Smooth muscle cell (in vitro differentiated cells): Measurements from ENCODE around the gene HCLS1. TPM values are rescaled to one million over a fixed set of nuclear protein-coding genes. Genes with fewer than 3 reads are reported as not detected.

Source experiments
- DNase-seq: peaks from one replicate; lab custom pipeline; 2025; ENCODE audit not compliant: unreplicated experiment; lab: John Stamatoyannopoulos, UW
- H2AFZ ChIP-seq: fragments of 200-600 bp; sonication (generic); 2 replicates; pipeline ENCODE4 v1.6.0; 2016; ENCODE audit warnings: antibody characterized with exemption, low read depth, mild to moderate bottlenecking
- H3F3A ChIP-seq: fragments of 200-600 bp; sonication (generic); 2 replicates; pipeline ENCODE4 v1.6.0; 2017; ENCODE audit warnings: antibody characterized with exemption, low read depth
- H3K27ac ChIP-seq: fragments of 200-600 bp; sonication (generic); 2 replicates; pipeline ENCODE4 v1.5.1; 2016; ENCODE audit warnings: low read depth, mild to moderate bottlenecking
- H3K27me3 ChIP-seq: fragments of 200-600 bp; sonication (generic); 2 replicates; pipeline ENCODE4 v1.6.1; 2016; ENCODE audit warnings: low read depth, mild to moderate bottlenecking
- H3K36me3 ChIP-seq: fragments of 200-600 bp; sonication (generic); 2 replicates; pipeline ENCODE4 v1.5.1; 2016; ENCODE audit warnings: low read depth
- H3K4me1 ChIP-seq: fragments of 200-600 bp; sonication (generic); 2 replicates; pipeline ENCODE4 v1.5.1; 2016; ENCODE audit warnings: low read depth
- H3K4me2 ChIP-seq: fragments of 200-600 bp; sonication (generic); 2 replicates; pipeline ENCODE4 v1.6.0; 2016; ENCODE audit warnings: mild to moderate bottlenecking
- H3K4me3 ChIP-seq: fragments of 200-600 bp; sonication (generic); 2 replicates; pipeline ENCODE4 v1.5.1; 2016; ENCODE audit warnings: mild to moderate bottlenecking
- H3K79me2 ChIP-seq: fragments of 200-600 bp; sonication (generic); 2 replicates; pipeline ENCODE4 v1.6.0; 2016; ENCODE audit warnings: low read depth, mild to moderate bottlenecking
- H3K9ac ChIP-seq: fragments of 200-600 bp; sonication (generic); 2 replicates; pipeline ENCODE4 v1.6.0; 2016; ENCODE audit warnings: low read depth
- H3K9me3 ChIP-seq: fragments of 200-600 bp; sonication (generic); replicated peaks from 2 replicates; pipeline ENCODE4 v1.5.1; 2016; ENCODE audit warnings: low read depth
- H4K20me1 ChIP-seq: fragments of 200-600 bp; sonication (generic); 2 replicates; pipeline ENCODE4 v1.6.0; 2016; ENCODE audit warnings: low read depth
- WGBS: methylation state at CpG from one replicate; pipeline ENCODE4 v1.1.7; 2016; ENCODE audit warnings: low lambda C conversion rate; 5-methylcytosine and 5-hydroxymethylcytosine counted together
- polyA plus RNA-seq: library from polyadenylated mRNA; unstranded; fragments of >200 nt; fragmentation: Nextera tagmentation; extraction: Ambion mirVana; gene quantifications from 2 replicates; pipeline ENCODE4 v1.2.1, GENCODE V29; 2016
- total RNA-seq: library from RNA; depleted of rRNA; stranded (reverse); fragments of >200 nt; gene quantifications from 2 replicates; pipeline ENCODE4 v1.2.3, GENCODE V29; 2014
- TF ChIP-seq, protein P1 (sequence below): fragments of 200-600 bp; sonication (generic); IDR thresholded peaks from 2 replicates; pipeline ENCODE4 v1.5.1; 2017; ENCODE audit warnings: borderline replicate concordance, mild to moderate bottlenecking, antibody characterized with exemption; ENCODE audit not compliant: insufficient read depth, poor library complexity, severe bottlenecking

Gene HCLS1
- total and polyA plus RNA-seq, 2 experiments from 2014 or later: 2.7 to 3.5 TPM

DNA sequence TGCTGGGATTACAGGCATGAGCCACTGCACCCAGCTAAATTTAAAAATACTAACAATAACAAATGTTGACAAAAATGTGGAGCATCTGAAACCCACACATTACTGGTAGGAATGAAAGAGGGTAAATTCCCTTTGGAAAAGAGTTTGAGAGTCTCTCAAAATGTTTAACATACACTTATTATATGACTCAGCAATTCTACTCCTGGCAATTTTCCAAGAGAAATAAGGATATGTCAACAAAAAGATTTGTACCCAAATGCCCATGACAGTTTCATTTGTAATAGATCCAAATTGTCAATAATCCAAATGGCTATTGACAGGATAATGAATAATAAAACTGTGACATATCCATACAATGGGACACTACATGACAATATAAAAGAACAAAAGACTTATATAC lies 9.0 kb downstream of the HCLS1 start:
- H3K4me3 ChIP-seq: no peak overlapping the region
- no peak overlapping the region for H3K27ac ChIP-seq
- no peak overlapping the region for H2AFZ ChIP-seq

DNA sequence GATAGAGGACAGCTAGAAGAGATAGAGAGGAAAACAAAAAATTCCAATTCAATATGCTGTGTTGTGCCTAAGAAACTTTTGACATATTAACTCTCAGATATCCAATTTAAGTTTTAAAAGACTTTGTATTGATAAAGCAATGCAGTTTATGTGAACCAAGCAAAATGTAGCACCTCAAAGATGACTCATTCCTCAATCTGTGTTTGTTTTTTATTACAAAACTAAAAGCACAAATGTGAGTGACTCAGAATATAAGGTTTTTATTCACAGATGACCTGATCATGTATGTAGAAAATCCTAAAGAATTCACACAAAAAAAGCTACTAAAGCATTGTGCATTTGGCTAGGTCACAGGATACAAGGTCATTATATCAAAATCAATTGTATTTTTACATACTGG lies 11.1 kb downstream of the HCLS1 start:
- H3F3A ChIP-seq: no peaks in the 10 kb centered on the region

More for the DNA sequence above, 9.0 kb downstream of the HCLS1 start:
- no peak overlapping the region for H3K9ac ChIP-seq
- no peaks in the 10 kb centered on the region for H3K9me3 ChIP-seq
- H3K4me2 ChIP-seq: no peak overlapping the region
- H3K27me3 ChIP-seq: no peaks in the 10 kb centered on the region
- no peaks in the 10 kb centered on the region for H4K20me1 ChIP-seq
- H3K79me2 ChIP-seq: no peaks in the 10 kb centered on the region
- TF ChIP-seq, protein P1, sequence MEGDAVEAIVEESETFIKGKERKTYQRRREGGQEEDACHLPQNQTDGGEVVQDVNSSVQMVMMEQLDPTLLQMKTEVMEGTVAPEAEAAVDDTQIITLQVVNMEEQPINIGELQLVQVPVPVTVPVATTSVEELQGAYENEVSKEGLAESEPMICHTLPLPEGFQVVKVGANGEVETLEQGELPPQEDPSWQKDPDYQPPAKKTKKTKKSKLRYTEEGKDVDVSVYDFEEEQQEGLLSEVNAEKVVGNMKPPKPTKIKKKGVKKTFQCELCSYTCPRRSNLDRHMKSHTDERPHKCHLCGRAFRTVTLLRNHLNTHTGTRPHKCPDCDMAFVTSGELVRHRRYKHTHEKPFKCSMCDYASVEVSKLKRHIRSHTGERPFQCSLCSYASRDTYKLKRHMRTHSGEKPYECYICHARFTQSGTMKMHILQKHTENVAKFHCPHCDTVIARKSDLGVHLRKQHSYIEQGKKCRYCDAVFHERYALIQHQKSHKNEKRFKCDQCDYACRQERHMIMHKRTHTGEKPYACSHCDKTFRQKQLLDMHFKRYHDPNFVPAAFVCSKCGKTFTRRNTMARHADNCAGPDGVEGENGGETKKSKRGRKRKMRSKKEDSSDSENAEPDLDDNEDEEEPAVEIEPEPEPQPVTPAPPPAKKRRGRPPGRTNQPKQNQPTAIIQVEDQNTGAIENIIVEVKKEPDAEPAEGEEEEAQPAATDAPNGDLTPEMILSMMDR: no peak
- DNase-seq: no peak
- H3F3A ChIP-seq: no peaks in the 10 kb centered on the region
- H3K4me1 ChIP-seq: no peaks in the 10 kb centered on the region
- H3K36me3 ChIP-seq: no peaks in the 10 kb centered on the region

DNA sequence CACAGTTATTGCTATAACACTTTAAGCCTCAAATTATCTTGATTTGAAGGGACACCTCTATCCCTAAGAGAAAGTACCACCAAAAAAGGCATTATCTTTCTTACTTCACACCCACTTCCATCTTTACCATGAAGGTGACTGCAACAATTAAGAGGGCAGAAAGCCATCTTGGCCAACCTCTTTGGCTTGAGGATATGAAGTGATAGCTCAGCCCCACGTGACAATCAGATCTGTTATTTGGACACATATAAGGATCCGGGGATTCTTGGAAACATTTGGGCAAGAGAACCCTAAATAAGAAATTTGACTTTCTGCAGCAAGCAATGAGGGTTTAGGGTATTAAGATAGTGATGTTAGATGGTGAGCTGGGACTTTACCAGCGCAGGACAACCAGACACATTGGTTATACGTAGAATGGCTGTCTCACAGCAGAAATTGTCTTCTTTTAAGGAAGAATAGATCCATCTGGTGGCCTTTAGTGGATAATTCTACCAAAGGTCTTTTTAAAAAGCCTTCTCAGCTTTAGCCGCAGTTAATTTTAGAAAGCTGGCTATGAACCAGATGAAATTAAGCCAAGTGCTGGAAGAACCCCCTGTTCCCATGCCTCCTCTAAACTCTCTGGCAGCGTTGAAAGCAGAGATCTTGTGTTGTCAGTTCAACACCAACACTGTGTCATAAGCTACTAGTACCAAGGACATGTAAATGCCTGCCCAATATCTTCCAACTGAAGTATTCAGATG lies 12.3 kb downstream of the HCLS1 start:
- no peak overlapping the region for H3K27ac ChIP-seq
- no peaks in the 10 kb centered on the region for H3K9me3 ChIP-seq
- 89% methylated on average over 6 of the region's 6 CpGs for WGBS
- no peak for DNase-seq
- TF ChIP-seq, protein P1: no peak
- no peak overlapping the region for H3K9ac ChIP-seq
- H3F3A ChIP-seq: no peaks in the 10 kb centered on the region
- H3K79me2 ChIP-seq: no peaks in the 10 kb centered on the region
- no peaks in the 10 kb centered on the region for H3K27me3 ChIP-seq
- no peak overlapping the region for H2AFZ ChIP-seq
- no peaks in the 10 kb centered on the region for H3K4me1 ChIP-seq
- H4K20me1 ChIP-seq: no peaks in the 10 kb centered on the region
- H3K36me3 ChIP-seq: no peaks in the 10 kb centered on the region
- H3K4me2 ChIP-seq: no peak overlapping the region
- H3K4me3 ChIP-seq: no peak overlapping the region

More for the DNA sequence above, 11.1 kb downstream of the HCLS1 start:
- Histone ChIP-seq H3K9me3 (no peaks in the 10 kb centered on the region), H3K27ac (no peak overlapping the region), H3K36me3 (no peaks in the 10 kb centered on the region), H3K4me1 (no peaks in the 10 kb centered on the region), H4K20me1 (no peaks in the 10 kb centered on the region), H3K4me3 (no peak overlapping the region), H3K79me2 (no peaks in the 10 kb centered on the region), H3K27me3 (no peaks in the 10 kb centered on the region), H2AFZ (no peak overlapping the region), H3K9ac (no peak overlapping the region), H3K4me2 (no peak overlapping the region)
- TF ChIP-seq, protein P1: no peak
- DNase-seq: no peak

DNA sequence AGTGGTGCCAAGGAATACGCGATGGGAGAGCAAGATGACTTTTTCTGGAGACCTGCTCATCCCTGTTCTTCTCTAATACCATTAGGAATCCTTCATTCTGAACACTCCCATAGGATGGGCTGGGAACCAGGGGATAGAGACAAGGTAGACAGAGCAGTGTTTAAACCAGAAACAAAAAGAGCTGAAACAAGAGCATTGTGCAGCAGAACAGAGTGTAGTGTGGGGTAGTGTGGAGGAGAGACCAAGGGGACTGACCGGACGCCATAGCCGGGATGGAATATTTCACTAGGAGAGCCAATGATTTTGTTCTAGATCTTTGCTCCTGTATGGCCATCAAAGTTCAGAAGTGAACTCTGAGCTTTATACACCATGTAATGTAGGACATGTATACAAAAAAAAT lies 15.6 kb downstream of the HCLS1 start:
- no peak overlapping the region for H3K27ac ChIP-seq
- TF ChIP-seq, protein P1: no peak
- no peaks in the 10 kb centered on the region for H3K9me3 ChIP-seq
- no peak overlapping the region for H3K4me3 ChIP-seq
- no peaks in the 10 kb centered on the region for H3K4me1 ChIP-seq
- H3F3A ChIP-seq: no peaks in the 10 kb centered on the region
- H4K20me1 ChIP-seq: no peaks in the 10 kb centered on the region
- no peaks in the 10 kb centered on the region for H3K27me3 ChIP-seq
- no peak overlapping the region for H3K4me2 ChIP-seq
- no peak overlapping the region for H3K9ac ChIP-seq
- no peaks in the 10 kb centered on the region for H3K36me3 ChIP-seq
- no peaks in the 10 kb centered on the region for H3K79me2 ChIP-seq
- no peak overlapping the region for H2AFZ ChIP-seq
- no peak for DNase-seq
- 98% methylated on average over 5 of the region's 5 CpGs for WGBS
